Uterus (tissue), 2 donors: ENCODE results near the gene RTN3.
"Not testable (repeated sequence)": the region's sequence is repeated elsewhere in the genome, so short reads cannot be mapped to it uniquely, and the experiment has no call there.

Experiments
- CTCF ChIP-seq, 4 experiments: fragments of 200-600 bp in 2 of 4; fragments of 450-650 bp in 2 of 4; sonication (generic) in 2 of 4; IDR thresholded peaks; one replicate each; pipeline ENCODE4 v1.5.1; 2016 to 2019; ENCODE audit warnings: antibody characterized with exemption in 4 of 4, mild to moderate bottlenecking in 2 of 4, moderate library complexity in 1 of 4
- POLR2A ChIP-seq, 2 donors: fragments of 450-650 bp; IDR thresholded peaks; one replicate each; pipeline ENCODE4 v1.6.1; 2016; ENCODE audit warnings: antibody characterized with exemption in 2 of 2, mild to moderate bottlenecking in 1 of 2, moderate library complexity in 1 of 2

DNA sequence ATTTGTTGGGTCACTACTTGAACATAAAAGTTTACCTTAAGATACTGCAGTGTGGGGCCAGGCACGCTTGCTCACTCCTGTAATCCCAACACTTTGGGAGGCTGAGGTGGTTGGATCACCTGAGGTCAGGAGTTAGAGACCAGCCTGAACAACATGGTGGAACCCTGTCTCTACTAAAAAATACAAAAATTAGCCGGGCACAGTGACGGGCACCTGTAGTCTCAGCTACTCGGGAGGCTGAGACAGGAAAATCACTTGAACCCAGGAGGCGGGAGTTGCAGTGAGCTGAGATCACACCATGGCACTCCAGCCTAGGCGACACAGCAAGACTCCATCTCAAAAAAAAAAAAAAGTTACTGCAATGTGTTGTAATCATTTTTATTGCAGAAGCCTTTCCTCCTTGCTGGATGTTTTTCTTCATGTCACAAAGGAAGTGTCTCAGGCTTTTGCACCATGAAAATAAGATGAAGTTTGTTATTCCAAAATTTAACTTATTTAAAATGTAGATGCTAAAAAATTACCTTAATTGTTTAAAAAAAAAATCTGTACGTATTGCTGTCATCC lies 3.9 kb downstream of the RTN3 start:
- not testable (repeated sequence) for TF ChIP-seq CTCF, POLR2A (IDR thresholded peaks at IDR 0.05)
